NCI-H345 treated with DMSO at 0.1 percent for 48 hours (cell line): ENCODE results near the gene DLG1.

Source experiments
- DNase-seq: peaks from one replicate; lab custom pipeline; 2025; ENCODE audit not compliant: unreplicated experiment; lab: John Stamatoyannopoulos, UW

Gene DLG1

DNA sequence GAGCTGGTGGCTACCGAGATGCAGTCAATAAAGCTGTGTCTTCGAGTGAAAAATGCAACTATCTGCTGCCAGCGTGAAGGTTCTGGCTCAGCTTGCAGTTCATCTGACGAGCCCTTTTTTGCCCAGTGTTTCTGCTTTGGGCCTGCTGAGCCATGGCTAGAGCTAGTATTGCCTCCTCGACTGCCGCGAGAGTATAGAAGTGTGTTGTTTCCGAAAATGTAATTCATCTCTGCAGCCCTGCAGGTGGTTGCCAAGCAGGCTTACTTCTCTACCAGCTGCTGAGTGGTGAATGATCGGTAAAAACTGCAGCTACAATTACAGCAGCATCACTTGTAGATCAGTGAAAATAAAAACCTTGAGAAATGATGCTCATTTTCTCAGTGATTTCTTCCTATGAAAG, 114.8 kb downstream of the DLG1 start:
- peak; percentile 93 for DNase-seq

DNA sequence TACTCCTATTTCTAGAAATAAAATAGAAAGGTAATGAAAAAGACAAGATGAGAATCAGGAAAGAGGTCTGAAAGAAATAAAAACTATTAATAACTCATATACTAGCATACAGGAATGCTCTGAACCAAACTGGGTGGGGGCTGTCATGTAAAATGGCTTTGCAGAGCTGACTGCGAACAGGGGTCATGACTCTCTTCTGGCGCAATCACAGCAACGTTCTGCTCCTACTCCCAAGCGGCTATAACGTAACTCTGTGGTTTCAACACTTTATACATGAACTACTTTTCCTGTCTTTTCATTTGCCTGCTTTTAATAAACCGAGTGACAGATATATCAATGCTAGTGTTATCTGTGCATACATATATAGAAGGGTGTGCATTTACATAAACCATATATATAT, 116.7 kb downstream of the DLG1 start:
- DNase-seq = no peak

DNA sequence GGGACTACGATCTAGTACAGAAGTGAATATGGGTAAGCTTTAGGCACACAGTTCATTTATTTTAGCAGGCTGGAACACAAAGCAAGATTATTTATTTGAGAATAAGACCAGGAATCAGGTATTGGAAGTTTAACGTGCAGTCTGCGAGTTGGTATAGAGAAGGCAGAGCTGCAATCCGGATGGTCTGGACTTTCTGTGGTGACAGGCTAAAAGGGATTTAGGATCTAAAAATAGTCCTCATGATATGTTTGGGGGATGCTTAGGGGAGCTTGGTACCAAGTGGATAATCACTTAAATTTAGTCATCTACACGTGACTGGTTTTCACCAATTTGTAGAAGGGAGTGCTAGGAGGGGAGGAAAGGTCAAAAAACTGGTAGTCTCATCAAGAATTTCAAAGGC, 119.4 kb downstream of the DLG1 start:
- no peak for DNase-seq

DNA sequence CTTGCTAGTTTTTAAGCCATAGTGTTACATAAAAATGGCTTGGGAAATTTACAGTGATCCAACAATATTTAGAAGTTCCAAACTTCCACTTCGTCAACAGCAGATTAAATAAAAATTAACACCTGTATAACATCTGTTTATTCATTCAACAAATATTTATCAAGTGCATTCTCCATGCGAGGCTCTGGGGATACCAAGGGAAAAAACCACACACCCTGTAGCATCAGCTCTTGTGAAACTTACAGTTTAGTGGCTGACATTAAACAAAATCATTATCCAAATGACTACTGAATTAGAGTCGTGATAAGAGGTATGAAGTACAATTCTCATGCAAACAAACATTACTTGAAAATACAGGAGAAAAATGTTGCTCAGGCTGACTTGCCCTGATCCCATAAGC, 122.9 kb downstream of the DLG1 start:
- DNase-seq = no peak

DNA sequence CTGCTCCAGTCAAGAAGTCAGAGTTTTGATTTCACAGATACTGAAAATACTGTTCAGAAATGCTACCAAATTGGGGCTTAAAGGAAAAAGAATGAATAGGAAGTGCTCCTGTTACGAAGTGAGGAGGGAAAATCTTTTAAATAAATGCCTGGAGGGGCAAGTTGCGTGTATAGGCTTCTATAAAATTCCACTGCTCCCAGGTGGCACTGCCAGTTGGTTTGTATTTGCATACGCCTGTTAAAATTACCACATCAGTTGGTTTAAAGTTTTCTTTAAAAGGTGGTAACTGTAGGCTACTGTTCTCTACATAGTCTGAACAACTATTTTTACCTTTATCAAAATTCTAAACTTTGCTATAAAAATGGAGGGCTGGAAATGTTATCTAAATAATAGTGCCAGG, 123.5 kb downstream of the DLG1 start:
- no peak for DNase-seq

DNA sequence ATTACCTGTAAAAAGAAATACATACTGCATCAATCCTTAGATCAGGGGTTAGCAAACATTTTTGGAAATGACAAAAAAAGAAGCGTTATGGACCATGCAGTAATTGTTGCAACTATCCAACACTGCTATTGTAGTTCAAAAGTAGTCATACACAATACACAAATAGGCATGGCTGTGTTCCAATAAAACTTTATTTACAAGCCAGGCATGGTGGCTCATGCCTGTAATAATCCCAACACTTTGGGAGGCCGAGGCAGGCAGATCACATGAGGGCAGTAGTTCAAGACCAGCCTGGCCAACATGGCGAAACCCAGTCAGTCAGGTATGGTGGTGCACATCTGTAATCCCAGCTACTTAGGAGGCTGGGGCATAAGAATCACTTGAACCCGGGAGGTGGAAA, 124.8 kb downstream of the DLG1 start:
- no peak for DNase-seq

DNA sequence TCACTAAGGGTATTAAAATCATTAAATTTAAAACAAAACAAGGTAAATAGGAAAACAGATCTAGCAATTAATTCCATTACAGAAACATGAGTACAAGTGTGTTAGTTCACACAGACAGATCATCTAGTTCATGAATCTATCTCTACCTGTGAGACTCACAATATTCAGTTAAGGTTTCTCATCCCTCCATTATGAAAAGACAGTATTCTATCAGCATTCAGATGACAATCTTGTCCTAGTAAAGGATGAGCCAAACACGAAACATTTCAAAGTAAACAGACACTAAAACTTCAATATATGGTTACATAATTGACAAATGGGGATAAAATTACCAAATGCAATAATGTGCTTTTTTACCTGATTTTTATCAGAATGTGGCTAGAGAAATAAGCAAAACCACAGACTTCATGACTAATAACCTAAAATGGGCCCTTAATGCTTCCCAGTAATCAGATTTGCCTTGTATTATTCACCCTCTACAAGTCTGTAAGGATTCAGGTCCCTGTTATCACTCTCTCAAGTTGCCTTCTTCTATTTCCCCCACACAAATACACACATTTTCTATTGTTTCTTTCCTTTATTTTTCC, 126.8 kb downstream of the DLG1 start:
- no peak for DNase-seq

DNA sequence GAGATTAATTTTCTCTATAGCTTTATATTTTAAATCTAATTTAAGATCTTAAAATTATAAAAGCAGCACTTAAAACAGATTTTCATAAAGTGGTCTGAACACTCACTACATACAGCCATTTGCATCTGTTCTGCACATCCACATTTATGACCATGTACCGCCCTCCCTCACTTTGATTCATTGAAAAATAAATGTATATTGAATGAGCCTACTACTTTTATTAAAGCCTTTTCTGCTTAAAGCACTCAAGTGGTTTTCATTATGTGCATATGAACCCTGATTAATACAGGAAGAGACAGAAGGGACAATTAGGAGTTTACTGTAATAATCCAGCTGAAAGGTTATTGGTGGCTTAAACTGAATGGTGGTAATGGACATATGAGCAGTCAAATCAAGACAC, 129.4 kb downstream of the DLG1 start:
- no peak for DNase-seq

DNA sequence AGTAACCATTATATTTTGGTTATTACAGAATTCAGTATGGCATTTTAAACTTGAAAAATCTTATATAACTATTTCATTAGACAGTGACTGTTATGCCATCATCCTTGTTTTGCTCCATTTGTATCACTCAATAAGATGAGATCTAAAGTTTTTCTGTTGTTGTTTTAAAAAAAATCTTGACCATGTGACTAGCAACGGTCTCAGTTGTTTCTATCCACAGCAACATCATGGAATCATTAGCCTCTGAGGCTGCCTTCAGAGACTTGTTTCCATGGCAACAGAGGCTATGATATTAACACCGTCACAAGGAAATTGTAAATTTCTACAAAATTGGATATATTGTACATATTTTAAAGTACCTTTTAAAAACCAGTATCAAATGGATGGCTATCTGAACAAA, 129.8 kb downstream of the DLG1 start:
- DNase-seq = no peak

DNA sequence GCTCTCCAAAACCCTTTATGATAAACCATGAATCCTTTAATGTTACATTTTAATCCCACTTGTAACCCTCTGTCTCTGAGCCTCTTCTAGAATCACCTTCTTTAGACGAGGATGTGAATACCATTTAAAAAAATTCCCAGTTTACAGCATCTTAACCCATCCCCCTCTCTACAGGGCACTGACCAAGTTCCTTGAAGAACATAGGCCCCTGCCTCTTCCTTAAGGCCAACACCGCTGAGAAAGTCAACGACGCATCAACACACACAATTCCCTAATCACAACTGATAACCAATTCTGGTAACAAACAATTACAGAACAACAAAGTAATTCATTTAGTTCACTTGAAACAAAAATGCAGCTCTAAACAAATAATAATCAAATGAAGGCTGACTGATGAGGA, 130.3 kb downstream of the DLG1 start:
- DNase-seq = no peak

DNA sequence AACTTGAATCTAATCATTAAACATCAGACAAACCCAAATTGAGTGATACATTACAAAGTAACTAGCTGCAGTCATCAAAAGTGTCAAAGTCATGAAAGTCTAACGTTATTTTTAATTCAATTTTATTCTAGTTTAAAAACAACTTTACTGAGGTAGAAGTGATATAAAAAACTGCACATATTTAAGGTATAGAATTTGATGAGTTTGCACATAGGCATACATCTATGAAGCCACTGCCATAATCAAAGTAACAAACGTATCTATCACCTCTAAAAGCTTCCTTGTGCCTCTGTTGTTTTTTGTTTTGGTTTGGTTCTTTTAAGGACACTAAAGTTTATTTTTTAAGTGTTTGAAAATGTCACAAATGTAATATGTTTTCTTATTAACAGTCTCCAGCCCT, 130.9 kb downstream of the DLG1 start:
- no peak for DNase-seq

DNA sequence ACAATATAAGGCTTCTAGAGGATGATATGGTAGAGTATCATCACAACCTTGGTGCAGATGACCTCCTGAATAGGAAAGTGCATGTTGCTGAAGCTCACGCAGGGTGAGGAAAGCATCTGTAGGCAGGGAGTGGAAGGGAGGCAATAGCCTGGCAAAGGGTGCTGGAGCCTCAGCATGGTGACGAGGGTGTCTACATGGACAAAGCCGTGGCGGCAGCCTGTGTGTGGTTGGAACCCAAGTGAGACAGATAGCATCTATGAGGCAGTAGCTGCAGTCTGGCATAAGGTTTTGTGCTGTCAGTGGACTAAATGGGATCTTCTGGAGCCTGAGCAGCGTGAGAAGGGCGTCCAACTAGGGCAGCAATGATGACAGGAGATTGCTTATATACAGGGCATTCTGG, 132.5 kb downstream of the DLG1 start:
- DNase-seq = no peak

DNA sequence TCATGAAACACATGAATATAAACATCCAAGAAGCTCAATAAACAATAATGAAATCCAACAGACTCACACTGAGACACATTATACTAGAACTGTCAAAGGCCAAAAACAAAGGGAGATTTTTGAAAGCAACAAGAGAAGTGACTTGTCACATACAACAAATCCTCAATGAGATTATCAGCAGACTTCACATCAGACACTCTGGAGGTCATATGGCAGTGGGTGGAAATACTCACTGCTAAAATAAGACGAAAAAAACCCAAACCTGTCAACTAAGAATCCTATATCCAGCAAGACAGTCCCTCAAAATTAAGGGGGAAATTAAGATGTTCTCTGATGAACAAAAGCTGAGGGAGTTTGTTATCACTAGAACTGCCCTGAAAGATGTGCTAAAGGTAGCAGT, 143.4 kb downstream of the DLG1 start:
- no peak for DNase-seq

DNA sequence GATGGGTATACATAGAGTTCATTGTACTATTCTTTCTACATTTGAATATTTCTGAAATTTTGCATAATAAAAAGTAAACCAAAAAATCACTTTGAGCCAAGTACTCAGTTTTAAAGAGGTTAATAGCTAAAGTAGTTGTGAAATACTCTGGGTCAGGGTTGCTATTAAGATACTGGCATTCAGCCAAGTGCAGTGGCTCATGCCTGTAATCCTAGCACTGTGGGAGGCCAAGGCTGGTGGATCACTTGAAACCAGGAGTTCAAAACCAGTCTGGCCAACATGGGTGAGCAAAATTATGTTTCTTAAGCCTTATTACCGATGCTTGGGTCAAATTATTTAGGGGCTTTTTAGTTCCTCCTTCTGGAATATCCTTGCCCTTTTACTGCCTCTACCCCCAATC, 146.8 kb downstream of the DLG1 start:
- peak; percentile 38 for DNase-seq

DNA sequence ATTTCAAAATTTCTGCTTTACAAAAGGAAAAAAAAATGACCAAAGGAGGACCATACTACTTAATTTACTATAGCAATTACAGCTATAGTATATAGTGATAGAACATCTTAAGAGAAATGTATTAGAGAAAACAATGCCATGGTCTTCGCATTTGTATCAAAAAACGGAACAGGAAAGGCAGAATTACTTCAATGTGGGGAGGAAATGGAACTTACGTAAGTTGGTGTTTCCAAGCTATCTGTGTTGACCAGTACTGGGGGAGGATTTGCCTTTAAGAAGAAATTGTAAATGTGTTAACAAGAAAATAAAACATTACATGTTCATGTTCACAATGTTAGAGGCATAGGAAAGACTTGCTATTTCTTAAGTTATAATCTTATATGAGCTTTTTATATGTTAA, 148.9 kb downstream of the DLG1 start:
- no peak for DNase-seq

DNA sequence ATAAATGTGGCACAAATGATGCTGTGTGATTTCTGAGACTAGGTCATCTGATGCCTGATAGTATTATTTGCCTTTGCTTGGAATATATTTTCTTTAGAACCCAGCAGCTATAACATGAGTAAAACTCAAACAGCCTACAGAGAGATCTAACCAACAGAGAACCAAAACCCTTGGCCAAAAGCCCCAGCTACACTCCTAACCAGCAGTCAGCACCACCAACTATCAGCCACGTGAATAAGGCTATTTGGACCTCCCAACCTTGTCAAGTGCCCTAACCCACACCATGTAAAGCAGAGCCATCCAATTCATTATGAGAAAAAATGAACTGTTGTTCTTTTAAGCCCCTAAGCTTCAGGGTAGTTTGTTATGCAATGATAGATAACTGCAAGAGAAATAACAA, 154.2 kb downstream of the DLG1 start:
- DNase-seq = no peak

DNA sequence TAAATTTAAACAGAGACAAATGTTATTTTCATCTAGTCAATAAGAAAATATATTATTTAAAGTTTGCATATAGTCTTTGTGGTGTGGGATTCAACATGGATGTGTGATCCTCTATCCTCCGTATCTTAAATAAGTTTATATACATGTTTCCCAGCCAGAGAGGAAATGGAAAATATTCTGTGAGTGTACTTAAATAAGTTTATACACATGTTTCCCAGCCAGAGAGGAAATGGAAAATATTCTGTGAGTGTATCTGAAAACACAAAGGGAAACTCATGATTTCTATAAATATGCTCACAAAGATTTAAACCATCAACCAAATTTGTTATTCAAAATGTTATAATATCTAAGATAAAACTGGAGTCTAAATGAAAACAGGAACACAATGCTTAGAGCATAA, 158.8 kb downstream of the DLG1 start:
- DNase-seq = no peak

DNA sequence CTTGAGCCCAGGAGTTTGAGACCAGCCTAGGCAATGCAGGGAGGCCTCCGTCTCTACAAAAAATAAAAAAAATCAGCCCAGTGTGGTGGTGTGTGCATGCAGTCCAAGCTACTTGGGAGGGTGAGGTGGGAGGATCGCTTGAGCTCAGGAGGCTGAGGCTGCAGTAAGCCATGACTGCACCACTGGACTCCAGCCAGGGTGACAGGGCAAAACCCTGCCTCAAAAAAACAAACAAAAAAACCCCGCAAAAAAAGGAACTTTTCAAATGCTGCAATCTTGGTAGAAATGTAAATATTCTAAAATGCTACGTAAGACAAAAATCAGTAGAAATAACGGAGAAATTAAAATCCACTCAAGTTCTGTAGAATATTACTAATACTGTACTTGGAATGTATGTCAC, 160.7 kb downstream of the DLG1 start:
- DNase-seq = no peak

DNA sequence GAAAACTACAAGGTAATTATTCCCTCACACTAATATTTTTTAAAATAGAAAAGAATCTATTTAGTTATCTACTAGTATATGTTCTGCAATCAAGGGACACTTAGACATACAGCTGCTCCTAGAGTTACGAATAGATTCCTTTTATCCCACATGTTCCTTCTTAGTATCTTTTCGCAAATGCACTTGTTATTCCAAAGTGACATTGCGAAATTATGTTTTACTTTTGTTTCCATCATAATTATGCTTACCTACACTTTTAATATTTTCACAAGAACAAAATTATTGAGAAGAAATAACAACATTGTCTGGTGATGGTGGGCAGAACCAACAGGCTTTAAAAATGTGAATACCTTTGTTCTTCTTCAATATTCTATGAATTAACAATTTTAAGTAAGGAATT, 161.7 kb downstream of the DLG1 start:
- DNase-seq = no peak

DNA sequence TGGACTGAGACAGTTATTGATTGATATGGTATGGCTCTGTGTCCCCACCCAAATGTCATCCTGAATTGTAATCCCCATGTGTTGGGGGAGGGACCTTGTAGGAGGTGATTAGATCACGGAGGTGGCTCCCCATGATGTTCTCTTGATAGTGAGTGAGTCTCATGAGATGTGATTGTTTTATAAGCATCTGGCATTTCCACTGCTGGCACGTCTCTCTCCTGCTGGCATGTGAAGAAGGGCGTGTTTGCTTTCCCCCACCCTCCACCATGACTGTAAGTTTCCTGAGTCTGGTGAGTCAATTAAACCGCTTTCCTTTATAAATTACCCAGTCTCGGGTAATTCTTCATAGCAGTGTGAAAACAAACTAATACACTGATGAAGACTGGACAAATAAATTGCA, 163.2 kb downstream of the DLG1 start:
- DNase-seq = no peak

DNA sequence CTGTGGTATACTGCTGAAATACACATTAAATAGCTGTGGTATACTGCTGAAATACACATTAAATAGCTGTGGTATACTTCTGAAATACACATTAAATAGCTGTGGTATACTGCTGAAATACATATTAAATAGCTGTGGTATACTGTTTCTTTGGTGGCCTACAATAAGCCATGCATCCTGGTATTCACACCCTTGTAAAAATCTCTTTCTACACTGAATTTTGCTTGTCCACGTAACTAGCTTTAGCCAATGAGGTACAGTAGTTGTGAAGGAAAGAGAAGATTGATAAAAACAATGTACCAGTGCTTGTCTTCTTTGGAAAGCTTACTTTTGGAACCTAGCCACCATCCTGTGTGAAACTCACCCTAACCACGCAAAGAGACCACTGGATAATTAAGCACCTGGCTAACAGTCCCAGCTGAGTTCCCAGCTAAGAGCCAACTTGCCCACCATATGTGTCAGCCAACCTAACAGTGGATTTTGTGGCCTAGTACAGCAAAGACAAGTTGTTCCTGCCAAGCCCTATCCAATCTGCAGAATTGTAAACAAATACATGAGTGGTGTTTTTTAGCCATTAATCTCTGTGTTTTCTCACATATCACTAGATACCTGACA, 165.4 kb downstream of the DLG1 start:
- DNase-seq = no peak

DNA sequence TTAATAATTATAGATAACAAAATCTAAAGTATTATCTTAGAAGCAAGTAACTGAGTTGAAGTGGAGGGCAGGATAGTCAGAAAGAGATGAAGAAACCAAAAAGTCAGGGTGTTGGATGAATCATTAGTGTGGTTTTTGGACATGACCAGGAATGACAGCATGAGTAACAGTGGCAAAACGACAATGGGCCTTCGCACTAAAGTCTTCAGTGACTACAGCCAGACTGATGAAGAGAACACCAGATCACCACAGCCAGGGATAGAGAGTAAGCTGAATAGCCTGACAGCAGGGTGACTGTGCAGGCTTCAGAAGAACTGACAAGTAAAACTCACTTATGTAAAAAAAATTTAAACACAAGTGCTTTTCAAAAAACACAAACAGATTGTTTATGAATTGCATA, 172.8 kb downstream of the DLG1 start:
- DNase-seq = no peak

DNA sequence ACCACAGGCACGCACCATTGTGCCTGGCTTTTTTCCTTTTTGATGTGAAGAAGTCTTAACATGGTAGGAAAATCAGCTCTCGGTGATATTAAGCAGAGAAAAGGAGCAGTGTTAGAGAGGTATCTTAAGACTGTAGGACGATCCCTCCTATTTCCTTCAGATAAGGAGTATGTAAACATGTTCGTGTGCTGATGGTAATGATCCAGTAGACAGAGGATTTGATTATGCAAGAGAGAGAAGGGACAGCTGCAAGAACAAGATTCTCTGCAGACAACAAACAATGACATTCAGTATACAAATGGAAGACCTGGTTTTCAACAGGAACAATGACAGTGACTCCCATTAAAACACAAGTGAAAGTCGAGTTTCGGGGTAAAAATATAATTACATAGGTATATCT, 173.7 kb downstream of the DLG1 start:
- no peak for DNase-seq

DNA sequence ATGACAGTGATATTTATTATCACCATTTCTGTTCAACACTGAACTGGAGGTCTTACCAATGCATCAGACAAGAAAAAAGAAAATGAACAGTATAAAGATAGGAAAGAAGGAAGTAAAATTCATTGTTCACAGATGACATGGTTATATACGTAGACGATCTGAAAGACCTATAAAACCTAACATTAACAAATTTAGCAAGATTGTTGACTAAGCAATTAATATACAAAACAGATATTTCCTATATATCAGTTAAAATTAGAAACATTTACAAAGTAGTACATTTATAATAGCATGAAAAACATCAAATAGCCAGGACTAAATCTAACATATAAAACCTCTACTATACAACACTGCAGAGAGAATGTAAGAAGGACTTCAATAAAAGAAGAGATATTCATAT, 176.0 kb downstream of the DLG1 start:
- DNase-seq = no peak
